ENCODE data around the gene RAD23A. TPM values are rescaled to one million over a fixed set of nuclear protein-coding genes. Genes with fewer than 3 reads are reported as not detected.

The RAD23A gene
- total RNA-seq, 6 donors from 2014 or later, result 69.1 to 115 (median 98.8) TPM

- peaks cover 6 to 13% (median 9%) of the 10 kb centered on the region in 4 donors for H3K4me1 ChIP-seq
- ATAC-seq (ENCODE audit: low FRiP score in 2 of 2) (no peak), DNase-seq (no peak)
- no peak overlapping the region for H3K4me3 ChIP-seq
- no peaks in the 10 kb centered on the region for H3K9me3 ChIP-seq
- no peak overlapping the region for H3K27ac ChIP-seq
- no peak for TF ChIP-seq CTCF (IDR thresholded peaks at IDR 0.05)
- TF ChIP-seq POLR2A (IDR thresholded peaks at IDR 0.05), result no peak
- no peak for TF ChIP-seq POLR2AphosphoS5 (IDR thresholded peaks at IDR 0.05)
- TF ChIP-seq EP300 (IDR thresholded peaks at IDR 0.05), result no peak
- WGBS, 2 donors, result 34 to 45% methylated on average over 3 of the region's 3 CpGs
- peaks cover 31 to 40% (median 39%) of the 10 kb centered on the region in 4 donors for H3K36me3 ChIP-seq
- no peaks in the 10 kb centered on the region for H3K27me3 ChIP-seq
Observed at GRCh38 chr19:12921047-12921446, 24.6 kb upstream of the RAD23A start.

GRCh38 chr19:12922959-12923358, 22.7 kb upstream of the RAD23A start:
- Histone ChIP-seq H3K9me3 (no peaks in the 10 kb centered on the region), H3K4me1 (peaks cover 6 to 13% (median 9%) of the 10 kb centered on the region in 4 donors), H3K36me3 (peaks cover 37 to 56% (median 54%) of the 10 kb centered on the region in 4 donors), H3K4me3 (no peak overlapping the region), H3K27me3 (no peaks in the 10 kb centered on the region), H3K27ac (no peak overlapping the region)
- no peak for ATAC-seq (ENCODE audit: low FRiP score in 2 of 2)
- TF ChIP-seq EP300 (IDR thresholded peaks at IDR 0.05) (no peak), CTCF (IDR thresholded peaks at IDR 0.05) (no peak), POLR2AphosphoS5 (IDR thresholded peaks at IDR 0.05) (no peak), POLR2A (IDR thresholded peaks at IDR 0.05) (no peak)
- 97 to 99% methylated on average over 4 of the region's 4 CpGs for WGBS, 2 donors
- DNase-seq, result no peak

- no peak for TF ChIP-seq POLR2A (IDR thresholded peaks at IDR 0.05)
- TF ChIP-seq CTCF (IDR thresholded peaks at IDR 0.05), result no peak
- no peak for TF ChIP-seq EP300 (IDR thresholded peaks at IDR 0.05)
- TF ChIP-seq POLR2AphosphoS5 (IDR thresholded peaks at IDR 0.05), result no peak
- H3K36me3 ChIP-seq, result peaks cover 47 to 74% (median 72%) of the 10 kb centered on the region in 4 donors
- ATAC-seq (ENCODE audit: low FRiP score in 2 of 2) (no peak), DNase-seq (no peak)
- H3K4me1 ChIP-seq, result peaks cover 0 to under 1% (median under 1%) of the 10 kb centered on the region in 4 donors
- H3K27ac ChIP-seq, result no peak overlapping the region
- no peak overlapping the region for H3K4me3 ChIP-seq
- H3K27me3 ChIP-seq, result no peaks in the 10 kb centered on the region
- WGBS, 2 donors, result 93 to 97% methylated on average over 24 to 29 of the region's 29 CpGs
- H3K9me3 ChIP-seq, result no peaks in the 10 kb centered on the region
Observed at GRCh38 chr19:12924621-12925310, 20.9 kb upstream of the RAD23A start.

- 89 to 92% methylated on average over 17 to 19 of the region's 19 CpGs for WGBS, 2 donors
- Histone ChIP-seq H3K4me3 (no peak overlapping the region), H3K4me1 (peaks cover 11 to 36% (median 12%) of the 10 kb centered on the region in 4 donors), H3K27me3 (no peaks in the 10 kb centered on the region), H3K36me3 (peaks cover 21 to 57% (median 48%) of the 10 kb centered on the region in 4 donors), H3K27ac (no peak overlapping the region), H3K9me3 (no peaks in the 10 kb centered on the region)
- no peak for ATAC-seq (ENCODE audit: low FRiP score in 2 of 2)
- DNase-seq, result peak in 1 of 2 donors; percentile 75
- no peak for TF ChIP-seq EP300 (IDR thresholded peaks at IDR 0.05)
Observed at GRCh38 chr19:12930002-12930645, 15.5 kb upstream of the RAD23A start.

GRCh38 chr19:12932392-12933286, 13.0 kb upstream of the RAD23A start:
- H3K27ac ChIP-seq, result peak overlapping the region; percentile 74 to 86 (median 82)
- WGBS, 2 donors, result 28 to 33% methylated on average over 15 to 16 of the region's 16 CpGs

More at GRCh38 chr19:12932392-12933286, 13.0 kb upstream of the RAD23A start:
- DNase-seq (no peak), ATAC-seq (ENCODE audit: low FRiP score in 2 of 2) (no peak)
- TF ChIP-seq EP300 (IDR thresholded peaks at IDR 0.05) (no peak), POLR2A (IDR thresholded peaks at IDR 0.05) (no peak), CTCF (IDR thresholded peaks at IDR 0.05) (no peak), POLR2AphosphoS5 (IDR thresholded peaks at IDR 0.05) (no peak)
- Histone ChIP-seq H3K4me3 (peak overlapping the region; percentile 89 to 97 (median 94)), H3K27me3 (no peaks in the 10 kb centered on the region), H3K4me1 (peaks cover 17 to 44% (median 18%) of the 10 kb centered on the region in 4 donors), H3K9me3 (no peaks in the 10 kb centered on the region), H3K36me3 (peaks cover 10 to 33% (median 26%) of the 10 kb centered on the region in 4 donors)
